ENCODE data around the gene NEK11.

Gene NEK11

GRCh38 chr3:131048030-131048429 is 21.4 kb downstream of the NEK11 start:
- Histone ChIP-seq H3K4me3 (ENCODE audit: low read length, poor library complexity, severe bottlenecking) (no peak overlapping the region), H3K36me3 (ENCODE audit: insufficient read depth, low read length) (no peaks in the 10 kb centered on the region), H3K79me2 (ENCODE audit: insufficient read depth, low read length) (no peaks in the 10 kb centered on the region), H4K20me1 (ENCODE audit: insufficient read depth, low read length, poor library complexity, severe bottlenecking) (no peaks in the 10 kb centered on the region), H3K9ac (ENCODE audit: low read depth, low read length, poor library complexity, severe bottlenecking) (no peak overlapping the region), H3K4me2 (ENCODE audit: low read depth, low read length, poor library complexity, severe bottlenecking) (no peak overlapping the region), H3K9me3 (ENCODE audit: insufficient read depth, low read depth, low read length) (no peaks in the 10 kb centered on the region), H3K9me2 (replicated peaks; ENCODE audit: low read depth, low read length) (no peaks in the 10 kb centered on the region), H3K4me1 (ENCODE audit: insufficient read depth, low read length, poor library complexity, severe bottlenecking) (peaks cover 7% of the 10 kb centered on the region), H3F3A (ENCODE audit: low read depth) (no peaks in the 10 kb centered on the region), H3K27me3 (ENCODE audit: insufficient read depth, low read length, poor library complexity, severe bottlenecking) (no peaks in the 10 kb centered on the region), H2AFZ (ENCODE audit: low read length) (no peak overlapping the region; the same call in 1 of the 2 replicates)
- no peak for TF ChIP-seq EZH2phosphoT487 (IDR thresholded peaks at IDR 0.05; ENCODE audit: borderline replicate concordance)
- TF ChIP-seq, protein P1, sequence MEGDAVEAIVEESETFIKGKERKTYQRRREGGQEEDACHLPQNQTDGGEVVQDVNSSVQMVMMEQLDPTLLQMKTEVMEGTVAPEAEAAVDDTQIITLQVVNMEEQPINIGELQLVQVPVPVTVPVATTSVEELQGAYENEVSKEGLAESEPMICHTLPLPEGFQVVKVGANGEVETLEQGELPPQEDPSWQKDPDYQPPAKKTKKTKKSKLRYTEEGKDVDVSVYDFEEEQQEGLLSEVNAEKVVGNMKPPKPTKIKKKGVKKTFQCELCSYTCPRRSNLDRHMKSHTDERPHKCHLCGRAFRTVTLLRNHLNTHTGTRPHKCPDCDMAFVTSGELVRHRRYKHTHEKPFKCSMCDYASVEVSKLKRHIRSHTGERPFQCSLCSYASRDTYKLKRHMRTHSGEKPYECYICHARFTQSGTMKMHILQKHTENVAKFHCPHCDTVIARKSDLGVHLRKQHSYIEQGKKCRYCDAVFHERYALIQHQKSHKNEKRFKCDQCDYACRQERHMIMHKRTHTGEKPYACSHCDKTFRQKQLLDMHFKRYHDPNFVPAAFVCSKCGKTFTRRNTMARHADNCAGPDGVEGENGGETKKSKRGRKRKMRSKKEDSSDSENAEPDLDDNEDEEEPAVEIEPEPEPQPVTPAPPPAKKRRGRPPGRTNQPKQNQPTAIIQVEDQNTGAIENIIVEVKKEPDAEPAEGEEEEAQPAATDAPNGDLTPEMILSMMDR (conservative IDR thresholded peaks at IDR 0.05; ENCODE audit: low read length): no peak

- no peaks in the 10 kb centered on the region for H3K79me2 ChIP-seq (ENCODE audit: insufficient read depth, low read length)
- H3K36me3 ChIP-seq (ENCODE audit: insufficient read depth, low read length): no peaks in the 10 kb centered on the region
- no peak overlapping the region for H3K4me3 ChIP-seq (ENCODE audit: low read length, poor library complexity, severe bottlenecking)
- H3K9me3 ChIP-seq (ENCODE audit: insufficient read depth, low read depth, low read length): no peaks in the 10 kb centered on the region
- no peaks in the 10 kb centered on the region for H3K27me3 ChIP-seq (ENCODE audit: insufficient read depth, low read length, poor library complexity, severe bottlenecking)
- H4K20me1 ChIP-seq (ENCODE audit: insufficient read depth, low read length, poor library complexity, severe bottlenecking): no peaks in the 10 kb centered on the region
- no peaks in the 10 kb centered on the region for H3K9me2 ChIP-seq (replicated peaks; ENCODE audit: low read depth, low read length)
- H3K4me1 ChIP-seq (ENCODE audit: insufficient read depth, low read length, poor library complexity, severe bottlenecking): peaks cover 7% of the 10 kb centered on the region
- TF ChIP-seq, protein P1 (conservative IDR thresholded peaks at IDR 0.05; ENCODE audit: low read length): no peak
- no peak for TF ChIP-seq EZH2phosphoT487 (IDR thresholded peaks at IDR 0.05; ENCODE audit: borderline replicate concordance)
- H2AFZ ChIP-seq (ENCODE audit: low read length): no peak overlapping the region
- H3F3A ChIP-seq (ENCODE audit: low read depth): no peaks in the 10 kb centered on the region
- H3K9ac ChIP-seq (ENCODE audit: low read depth, low read length, poor library complexity, severe bottlenecking): no peak overlapping the region
- no peak overlapping the region for H3K4me2 ChIP-seq (ENCODE audit: low read depth, low read length, poor library complexity, severe bottlenecking)
Observed at GRCh38 chr3:131050001-131050400, 23.3 kb downstream of the NEK11 start.

DNA sequence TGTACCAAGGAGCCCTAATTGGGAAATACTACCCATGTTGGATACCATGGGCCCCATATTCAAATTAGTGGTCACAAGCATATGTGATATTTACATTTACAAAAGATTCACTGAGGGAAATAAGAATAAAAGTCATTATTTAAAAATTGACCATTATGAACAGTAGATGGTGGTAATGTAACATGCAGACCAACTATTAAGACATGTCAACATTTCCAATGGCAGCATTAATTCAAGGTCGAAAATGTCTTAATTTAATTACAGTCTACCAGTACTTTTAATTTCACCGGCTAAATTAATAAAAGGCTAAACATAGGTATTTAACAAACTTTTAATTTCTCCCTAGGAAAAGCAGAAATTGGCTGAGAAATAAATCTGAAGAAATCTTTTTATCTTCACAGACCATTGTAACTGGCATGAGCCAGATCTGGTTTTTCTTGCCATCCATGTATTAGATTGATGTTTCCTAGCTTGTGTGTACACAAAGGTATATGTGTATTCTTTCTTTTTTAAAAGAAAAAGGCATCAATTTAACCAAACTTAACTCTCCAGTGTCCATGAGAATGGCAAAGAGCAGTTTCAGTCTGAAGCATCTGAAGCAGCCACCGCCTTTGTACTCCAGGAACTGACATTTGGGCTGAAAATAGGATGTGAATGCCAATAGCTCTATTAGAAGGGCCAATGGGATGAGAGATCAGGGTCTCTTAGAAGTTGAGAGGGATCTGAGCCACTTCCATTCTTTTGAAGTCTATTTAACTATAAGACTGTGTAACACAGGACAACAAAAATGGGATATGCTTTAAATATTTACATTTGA is 26.6 kb downstream of the NEK11 start:
- TF ChIP-seq, protein P1 (conservative IDR thresholded peaks at IDR 0.05; ENCODE audit: low read length): peak; percentile 70
- TF ChIP-seq EZH2phosphoT487 (IDR thresholded peaks at IDR 0.05; ENCODE audit: borderline replicate concordance): no peak
- H4K20me1 ChIP-seq (ENCODE audit: insufficient read depth, low read length, poor library complexity, severe bottlenecking): no peaks in the 10 kb centered on the region
- no peak overlapping the region for H2AFZ ChIP-seq (ENCODE audit: low read length)
- H3K9me3 ChIP-seq (ENCODE audit: insufficient read depth, low read depth, low read length): no peaks in the 10 kb centered on the region
- no peak overlapping the region for H3K4me2 ChIP-seq (ENCODE audit: low read depth, low read length, poor library complexity, severe bottlenecking)
- H3K4me1 ChIP-seq (ENCODE audit: insufficient read depth, low read length, poor library complexity, severe bottlenecking): no peaks in the 10 kb centered on the region
- H3K79me2 ChIP-seq (ENCODE audit: insufficient read depth, low read length): no peaks in the 10 kb centered on the region
- no peaks in the 10 kb centered on the region for H3K27me3 ChIP-seq (ENCODE audit: insufficient read depth, low read length, poor library complexity, severe bottlenecking)
- no peaks in the 10 kb centered on the region for H3F3A ChIP-seq (ENCODE audit: low read depth)
- no peak overlapping the region for H3K9ac ChIP-seq (ENCODE audit: low read depth, low read length, poor library complexity, severe bottlenecking)
- H3K4me3 ChIP-seq (ENCODE audit: low read length, poor library complexity, severe bottlenecking): no peak overlapping the region
- H3K9me2 ChIP-seq (replicated peaks; ENCODE audit: low read depth, low read length): no peaks in the 10 kb centered on the region
- H3K36me3 ChIP-seq (ENCODE audit: insufficient read depth, low read length): no peaks in the 10 kb centered on the region

All from Loucy (cell line).